Measurements from ENCODE around the gene BLOC1S4.
"Not testable (repeated sequence)": the region's sequence is repeated elsewhere in the genome, so short reads cannot be mapped to it uniquely, and the experiment has no call there.

The BLOC1S4 gene

DNA sequence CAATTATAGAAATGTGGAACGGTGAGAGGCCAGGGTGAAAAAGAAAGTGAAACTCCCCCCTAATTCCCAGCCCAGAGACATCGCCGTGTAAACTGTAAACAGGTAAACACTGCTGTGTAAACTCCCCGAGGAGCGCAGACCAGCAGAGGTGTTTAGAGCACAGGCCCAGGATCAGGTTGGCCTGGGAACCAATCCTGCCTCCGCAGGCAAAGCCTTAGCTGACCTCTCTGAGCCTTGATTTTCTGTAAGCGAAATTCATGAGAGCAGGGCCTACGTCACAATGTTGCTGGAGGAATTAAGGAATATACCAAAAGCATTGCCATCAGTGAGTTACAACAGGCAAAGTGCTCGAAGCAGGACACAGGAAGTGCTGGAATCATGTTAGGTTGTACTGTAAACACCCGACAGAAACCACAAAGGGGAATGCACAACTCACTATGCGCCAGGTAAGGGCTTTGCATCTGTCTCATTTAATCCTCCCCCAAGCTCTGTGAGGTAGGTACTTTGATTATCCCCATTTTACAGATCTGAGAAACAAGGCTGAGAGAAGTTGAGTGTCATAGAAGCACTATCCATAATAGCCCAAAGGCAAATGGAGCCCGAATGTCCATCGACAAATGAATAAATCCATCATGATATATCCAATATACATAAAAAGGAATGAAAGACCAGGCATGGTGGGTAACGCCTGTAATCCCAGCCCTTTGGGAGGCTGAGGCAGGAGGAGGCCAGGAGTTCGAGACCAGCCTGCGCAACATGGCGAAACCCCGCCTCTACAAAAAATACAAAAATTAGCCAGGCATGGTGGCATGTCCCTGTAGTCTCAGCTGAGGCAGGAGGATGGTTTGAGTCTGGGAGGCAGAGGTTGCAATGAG is 35.9 kb downstream of the BLOC1S4 start:
- no peak overlapping the region for H3K9ac ChIP-seq (ENCODE audit: low read depth, low read length)
- no peaks in the 10 kb centered on the region for H3K9me3 ChIP-seq (ENCODE audit: control insufficient read depth, insufficient read depth, low read length)
- no peaks in the 10 kb centered on the region for H3K36me3 ChIP-seq (ENCODE audit: insufficient read depth, low read length)
- H3K4me1 ChIP-seq (ENCODE audit: insufficient read depth, low read length), result no peaks in the 10 kb centered on the region

DNA sequence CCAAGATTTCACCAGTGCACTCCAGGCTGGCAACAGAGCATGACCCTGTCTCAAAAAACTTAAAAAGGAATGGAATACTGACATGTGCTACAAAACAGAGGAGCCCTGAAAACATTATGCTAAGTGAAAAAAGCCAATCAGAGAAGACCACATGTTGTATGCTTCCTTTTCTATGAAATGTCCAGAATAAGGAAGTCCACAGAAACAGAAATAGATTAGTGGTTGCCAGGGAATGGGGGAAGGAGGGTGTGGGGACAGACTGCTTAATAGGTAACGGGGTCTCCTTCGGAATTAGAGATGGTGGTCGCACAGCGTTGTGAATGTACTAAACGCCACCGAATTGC is 36.5 kb downstream of the BLOC1S4 start:
- Histone ChIP-seq H3K4me1 (ENCODE audit: insufficient read depth, low read length) (no peaks in the 10 kb centered on the region), H3K9ac (ENCODE audit: low read depth, low read length) (no peak overlapping the region), H3K9me3 (ENCODE audit: control insufficient read depth, insufficient read depth, low read length) (no peaks in the 10 kb centered on the region), H3K36me3 (ENCODE audit: insufficient read depth, low read length) (no peaks in the 10 kb centered on the region)

DNA sequence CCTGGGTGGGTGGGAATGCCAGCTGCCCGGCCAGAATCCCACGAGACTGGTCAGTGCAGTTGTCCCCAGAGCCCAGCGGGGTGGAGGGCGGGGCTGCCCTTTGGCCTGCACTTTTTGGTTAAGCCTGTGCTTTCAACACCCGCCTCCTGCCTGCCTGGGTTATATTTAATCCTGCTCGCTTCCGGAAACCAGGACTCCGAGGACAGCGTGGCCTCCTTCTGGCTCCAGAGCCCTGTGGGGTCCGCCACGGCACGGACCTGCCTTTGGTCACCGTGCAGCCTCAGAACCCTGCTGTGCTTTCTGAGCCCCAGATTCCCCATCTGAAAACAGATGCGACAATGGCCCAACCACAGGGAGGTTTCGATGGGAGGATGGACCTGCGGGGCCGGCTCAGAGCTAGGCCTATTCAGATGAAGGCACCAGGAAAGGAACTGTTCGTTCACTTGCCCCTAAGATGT is 37.2 kb downstream of the BLOC1S4 start:
- Histone ChIP-seq H3K9ac (ENCODE audit: low read depth, low read length) (no peak overlapping the region), H3K9me3 (ENCODE audit: control insufficient read depth, insufficient read depth, low read length) (no peaks in the 10 kb centered on the region), H3K4me1 (ENCODE audit: insufficient read depth, low read length) (no peaks in the 10 kb centered on the region), H3K36me3 (ENCODE audit: insufficient read depth, low read length) (no peaks in the 10 kb centered on the region)

DNA sequence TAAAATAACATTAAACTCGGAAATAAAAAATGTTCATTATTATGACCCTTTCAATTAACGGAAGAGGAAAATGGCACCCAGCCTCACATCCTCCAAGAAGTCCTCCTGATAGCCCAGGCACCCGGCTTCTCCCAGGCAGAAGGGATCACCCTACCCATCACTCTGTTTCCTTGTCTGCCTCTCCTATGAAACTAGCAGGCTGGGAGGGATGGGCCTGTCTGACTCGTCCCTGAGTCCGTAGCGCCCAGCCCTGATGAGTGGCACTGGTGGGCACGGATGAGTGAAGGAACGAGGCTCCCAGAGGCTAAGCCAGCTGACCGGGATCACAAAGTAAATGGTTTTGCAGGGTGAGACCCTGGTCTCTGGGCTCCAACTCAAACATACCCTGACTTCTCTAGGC is 37.9 kb downstream of the BLOC1S4 start:
- Histone ChIP-seq H3K36me3 (ENCODE audit: insufficient read depth, low read length) (no peaks in the 10 kb centered on the region), H3K9ac (ENCODE audit: low read depth, low read length) (no peak overlapping the region), H3K4me1 (ENCODE audit: insufficient read depth, low read length) (no peaks in the 10 kb centered on the region), H3K9me3 (ENCODE audit: control insufficient read depth, insufficient read depth, low read length) (no peaks in the 10 kb centered on the region)

DNA sequence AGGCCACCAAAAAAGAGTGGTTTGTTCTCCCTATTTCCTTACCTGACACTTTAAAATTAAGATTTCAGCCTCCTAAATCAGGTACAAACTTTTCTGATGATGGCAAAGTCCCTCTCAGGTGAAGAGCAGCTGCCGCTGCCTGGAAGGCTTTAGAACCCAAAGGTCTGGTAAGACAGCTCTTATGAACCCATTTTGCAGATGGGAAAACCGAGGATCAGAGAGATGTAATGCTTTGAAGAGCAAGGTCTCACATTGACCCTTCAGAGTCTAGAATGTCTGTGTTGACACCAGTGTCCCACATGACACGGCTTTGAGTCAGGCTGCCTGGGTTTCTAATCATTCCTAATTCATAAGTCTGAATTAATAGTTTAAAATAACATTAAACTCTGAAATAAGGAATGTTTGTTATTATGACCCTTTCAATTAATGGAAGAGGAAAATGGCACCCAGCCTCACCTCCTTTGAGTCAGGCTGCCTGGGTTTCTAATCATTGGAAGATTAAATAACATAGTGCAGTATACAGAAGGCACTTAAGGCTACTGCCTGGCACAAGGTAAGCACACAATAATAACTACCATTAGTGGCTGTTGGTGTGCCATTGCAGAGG is 38.6 kb downstream of the BLOC1S4 start:
- Histone ChIP-seq H3K9me3 (ENCODE audit: control insufficient read depth, insufficient read depth, low read length) (no peaks in the 10 kb centered on the region), H3K4me1 (ENCODE audit: insufficient read depth, low read length) (no peaks in the 10 kb centered on the region), H3K36me3 (ENCODE audit: insufficient read depth, low read length) (no peaks in the 10 kb centered on the region), H3K9ac (ENCODE audit: low read depth, low read length) (no peak overlapping the region)

GRCh38 chr4:6755088-6755753 is 39.2 kb downstream of the BLOC1S4 start:
- Histone ChIP-seq H3K9ac (ENCODE audit: low read depth, low read length) (no peak overlapping the region), H3K9me3 (ENCODE audit: control insufficient read depth, insufficient read depth, low read length) (no peaks in the 10 kb centered on the region), H3K36me3 (ENCODE audit: insufficient read depth, low read length) (no peaks in the 10 kb centered on the region), H3K4me1 (ENCODE audit: insufficient read depth, low read length) (no peaks in the 10 kb centered on the region)

DNA sequence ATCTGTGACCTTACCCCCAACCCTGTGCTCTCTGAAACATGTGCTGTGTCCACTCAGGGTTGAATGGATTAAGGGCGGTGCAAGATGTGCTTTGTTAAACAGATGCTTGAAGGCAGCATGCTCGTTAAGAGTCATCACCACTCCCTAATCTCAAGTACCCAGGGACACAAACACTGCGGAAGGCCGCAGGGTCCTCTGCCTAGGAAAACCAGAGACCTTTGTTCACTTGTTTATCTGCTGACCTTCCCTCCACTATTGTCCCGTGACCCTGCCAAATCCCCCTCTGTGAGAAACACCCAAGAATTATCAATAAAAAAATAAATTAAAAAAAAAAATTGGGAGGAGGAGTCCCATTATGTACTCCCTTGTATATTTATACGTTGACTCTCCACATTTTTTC is 40.4 kb downstream of the BLOC1S4 start:
- not testable (repeated sequence) for H3K9ac ChIP-seq (ENCODE audit: low read depth, low read length); H3K36me3 ChIP-seq (ENCODE audit: insufficient read depth, low read length); H3K9me3 ChIP-seq (ENCODE audit: control insufficient read depth, insufficient read depth, low read length); H3K4me1 ChIP-seq (ENCODE audit: insufficient read depth, low read length)

DNA sequence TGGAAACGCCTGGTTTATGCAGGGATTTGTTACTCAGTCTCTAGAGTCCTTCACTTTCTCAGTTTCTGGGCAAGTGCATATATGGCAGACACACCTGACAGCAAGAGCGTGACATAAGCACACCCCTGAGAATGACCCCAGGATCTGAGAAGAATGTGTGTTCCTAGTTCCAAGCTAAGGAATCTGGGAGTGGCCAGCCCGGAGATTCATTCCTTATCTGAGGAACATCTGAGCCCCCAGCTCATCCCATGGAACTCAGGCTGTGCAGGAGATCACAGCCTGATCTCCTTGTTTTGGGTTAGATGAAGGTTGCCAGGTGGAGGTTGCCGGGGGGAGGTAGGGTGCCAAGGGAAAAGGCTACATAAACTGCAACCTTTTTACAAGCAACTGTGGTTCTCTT is 42.8 kb downstream of the BLOC1S4 start:
- Histone ChIP-seq H3K36me3 (ENCODE audit: insufficient read depth, low read length) (no peaks in the 10 kb centered on the region), H3K9ac (ENCODE audit: low read depth, low read length) (no peak overlapping the region), H3K4me1 (ENCODE audit: insufficient read depth, low read length) (no peaks in the 10 kb centered on the region), H3K9me3 (ENCODE audit: control insufficient read depth, insufficient read depth, low read length) (no peaks in the 10 kb centered on the region)

GRCh38 chr4:6760865-6761264 is 44.9 kb downstream of the BLOC1S4 start:
- Histone ChIP-seq H3K9ac (ENCODE audit: low read depth, low read length) (no peak overlapping the region), H3K4me1 (ENCODE audit: insufficient read depth, low read length) (no peaks in the 10 kb centered on the region), H3K9me3 (ENCODE audit: control insufficient read depth, insufficient read depth, low read length) (no peaks in the 10 kb centered on the region), H3K36me3 (ENCODE audit: insufficient read depth, low read length) (no peaks in the 10 kb centered on the region)

DNA sequence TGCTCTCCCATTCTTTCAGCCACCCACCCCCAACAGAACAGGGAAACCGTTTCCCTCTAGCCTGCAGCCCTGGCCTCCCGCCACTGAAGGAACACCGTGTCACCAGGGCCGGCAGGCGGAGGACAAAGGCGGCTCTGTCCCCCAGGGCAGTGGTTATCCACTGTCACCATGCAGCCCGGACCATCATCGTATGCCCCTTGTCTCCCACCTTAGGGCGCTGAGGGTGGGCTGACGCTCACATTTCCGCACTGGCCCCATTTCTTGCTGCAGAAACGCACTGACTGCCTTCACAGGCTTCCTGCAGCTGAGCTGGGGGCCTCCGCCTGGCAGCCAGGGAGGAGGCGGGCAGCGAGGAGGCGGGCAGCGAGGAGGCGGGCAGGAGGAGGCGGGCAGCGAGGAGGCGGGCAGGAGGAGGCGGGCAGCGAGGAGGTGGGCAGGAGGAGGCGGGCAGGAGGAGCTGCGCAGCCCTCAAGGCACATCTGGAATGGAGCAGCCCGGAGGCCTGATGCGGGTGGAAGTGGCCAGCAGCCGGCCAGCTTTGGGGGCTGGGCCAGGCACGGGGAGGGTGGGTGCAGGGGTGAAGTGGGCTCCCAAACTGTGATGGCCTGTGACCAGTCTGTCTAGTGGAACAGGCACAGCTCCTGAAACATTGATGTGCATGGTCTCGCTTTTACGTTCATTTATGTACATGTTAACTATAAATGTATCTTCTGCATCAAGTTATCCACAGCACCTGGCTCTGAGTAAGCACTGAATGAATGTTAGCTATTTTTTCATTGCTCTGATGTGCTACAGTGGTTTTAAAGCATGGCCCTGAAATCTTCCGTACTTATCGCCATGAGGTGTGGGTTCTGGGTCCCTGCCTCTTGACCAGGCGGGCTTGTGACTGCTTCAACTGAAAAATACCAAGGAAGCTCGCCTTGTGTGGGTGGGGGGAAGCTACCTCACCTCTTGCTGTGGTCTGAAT is 46.0 kb downstream of the BLOC1S4 start:
- no peak overlapping the region for H3K9ac ChIP-seq (ENCODE audit: low read depth, low read length)
- no peaks in the 10 kb centered on the region for H3K36me3 ChIP-seq (ENCODE audit: insufficient read depth, low read length)
- H3K9me3 ChIP-seq (ENCODE audit: control insufficient read depth, insufficient read depth, low read length), result no peaks in the 10 kb centered on the region
- no peaks in the 10 kb centered on the region for H3K4me1 ChIP-seq (ENCODE audit: insufficient read depth, low read length)

DNA sequence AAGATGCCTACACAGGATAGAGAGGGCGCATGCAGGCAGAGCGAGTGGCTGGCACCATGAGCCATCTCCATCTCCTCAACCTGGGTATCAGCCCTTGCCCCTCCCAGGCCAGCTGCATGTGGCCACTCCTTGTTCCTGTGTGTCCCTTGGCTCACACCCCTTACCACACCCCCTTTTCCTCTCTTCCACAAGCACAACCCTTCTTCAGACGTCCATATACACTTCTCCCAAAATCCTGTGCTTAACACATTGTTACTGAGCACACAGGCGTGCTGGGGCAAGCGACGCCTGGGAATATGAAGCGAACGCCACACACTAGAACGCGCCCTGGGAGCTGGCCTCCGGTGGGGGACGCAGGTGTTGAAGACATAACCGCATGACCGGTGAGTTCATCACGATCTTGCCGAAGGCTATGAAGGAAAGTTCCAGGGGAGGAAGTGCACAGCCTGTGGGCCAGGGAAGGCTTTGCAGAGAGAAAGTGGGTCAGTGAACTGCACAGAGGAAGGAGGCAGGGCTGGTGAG is 47.4 kb downstream of the BLOC1S4 start:
- Histone ChIP-seq H3K9ac (ENCODE audit: low read depth, low read length) (no peak overlapping the region), H3K36me3 (ENCODE audit: insufficient read depth, low read length) (no peaks in the 10 kb centered on the region), H3K4me1 (ENCODE audit: insufficient read depth, low read length) (peaks cover 10% of the 10 kb centered on the region; the same call in 1 of the 2 replicates), H3K9me3 (ENCODE audit: control insufficient read depth, insufficient read depth, low read length) (no peaks in the 10 kb centered on the region)

DNA sequence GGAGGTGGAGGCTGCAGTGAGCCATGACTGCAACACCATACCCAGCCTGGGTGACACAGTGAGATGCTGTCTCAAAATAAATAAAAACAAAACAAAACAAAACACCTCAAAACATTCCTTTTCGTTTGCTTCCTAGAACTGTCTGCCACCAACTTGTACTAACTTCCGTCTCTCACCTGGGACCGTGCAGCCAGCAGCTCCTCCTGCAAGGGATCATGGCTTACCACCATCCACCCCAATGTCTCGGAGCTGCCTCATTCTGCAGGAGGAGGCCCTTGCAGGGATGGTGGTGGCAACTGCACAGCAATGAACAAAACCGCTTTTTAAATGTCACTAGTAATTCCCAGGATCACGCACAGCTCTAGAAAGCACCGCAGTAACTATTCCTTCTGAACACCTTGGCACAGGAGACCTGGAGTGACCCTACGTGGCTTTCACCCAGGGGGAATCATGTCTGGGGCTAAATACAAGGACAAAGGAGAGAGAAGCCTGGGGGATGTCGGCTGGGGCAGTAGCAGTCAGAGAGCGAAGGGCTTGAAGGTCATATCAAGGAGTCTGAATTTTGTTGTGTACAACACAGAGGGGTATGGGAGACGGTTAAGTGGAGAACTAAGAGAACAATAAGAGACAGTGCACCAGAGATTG is 49.1 kb downstream of the BLOC1S4 start:
- H3K9ac ChIP-seq (ENCODE audit: low read depth, low read length), result no peak overlapping the region
- H3K36me3 ChIP-seq (ENCODE audit: insufficient read depth, low read length), result no peaks in the 10 kb centered on the region
- peaks cover 16% of the 10 kb centered on the region; the same call in 1 of the 2 replicates for H3K4me1 ChIP-seq (ENCODE audit: insufficient read depth, low read length)
- H3K9me3 ChIP-seq (ENCODE audit: control insufficient read depth, insufficient read depth, low read length), result no peaks in the 10 kb centered on the region

DNA sequence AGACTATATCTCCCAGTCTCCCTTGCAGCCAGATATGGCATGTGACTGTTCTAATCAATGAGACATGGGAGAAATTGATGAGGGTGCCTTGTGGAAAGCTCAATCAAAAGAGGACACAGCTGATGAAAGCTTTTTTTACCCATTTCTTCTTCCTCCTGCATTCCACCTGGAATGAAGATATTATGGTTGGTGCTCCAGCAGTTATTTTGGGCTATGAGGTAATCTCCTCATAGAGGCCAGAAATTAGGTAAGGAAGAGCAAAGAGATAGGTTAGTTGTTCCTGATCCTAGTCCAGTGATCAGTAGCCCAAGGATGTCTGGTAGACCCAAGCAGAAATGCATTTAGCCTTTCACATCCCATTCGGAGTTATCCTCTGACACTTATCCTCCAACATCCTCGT is 49.7 kb downstream of the BLOC1S4 start:
- Histone ChIP-seq H3K36me3 (ENCODE audit: insufficient read depth, low read length) (no peaks in the 10 kb centered on the region), H3K9me3 (ENCODE audit: control insufficient read depth, insufficient read depth, low read length) (no peaks in the 10 kb centered on the region), H3K4me1 (ENCODE audit: insufficient read depth, low read length) (peaks cover 16% of the 10 kb centered on the region; the same call in 1 of the 2 replicates), H3K9ac (ENCODE audit: low read depth, low read length) (no peak overlapping the region)
